A549 (cell line): Measurements from ENCODE around the gene STRADA. TPM values are rescaled to one million over a fixed set of nuclear protein-coding genes. Genes with fewer than 3 reads are reported as not detected.

Source experiments
- ATAC-seq, 2 experiments: fragments of 200-7000 bp in 1 of 2; fragments of >200 bp in 1 of 2; cut with Nextera tagmentation in 1 of 2; cut with Tn5 transposase in 1 of 2; 3 replicates each; pipeline versions ENCODE4 v1.8.0 to v1.9.1; 2018 to 2020; ENCODE audit warnings: mild to moderate bottlenecking in 1 of 2, moderate library complexity in 1 of 2
- CTCF ChIA-PET: fragments of 300-600 bp; sonication (Branson Sonifier 250); formaldehyde crosslinking; extraction: SDS; loops from one replicate; lab custom pipeline; 2021; ENCODE audit warnings: antibody characterized with exemption, inconsistent platforms; lab: Yijun Ruan, JAX
- POLR2A ChIA-PET: fragments of 350-600 bp; formaldehyde crosslinking; extraction: SDS; loops from one replicate; lab custom pipeline; 2021; ENCODE audit warnings: antibody characterized with exemption, inconsistent platforms; lab: Yijun Ruan, JAX
- DNase-seq, 2 experiments: peaks; one replicate each; pipeline versions ENCODE4 v3.0.0 to v3.0.0-alpha.2; 2011 to 2016; ENCODE audit warnings: low read depth in 1 of 2, low spot score in 1 of 2
- FAIRE-seq: peaks from 2 replicates; lab custom pipeline; 2011; peaks lifted over from hg19 to GRCh38; lab: Jason Lieb, UNC
- H3K27ac ChIP-seq, 2 experiments: fragments of >200 bp; sonication (Bioruptor Twin); formaldehyde crosslinking; 3 replicates each; pipeline ENCODE4 v1.5.1; 2016 to 2017
- H3K4me1 ChIP-seq: fragments of >200 bp; sonication (Bioruptor Twin); formaldehyde crosslinking; 3 replicates; pipeline ENCODE4 v1.6.1; 2016
- H3K4me2 ChIP-seq: fragments of >200 bp; sonication (Bioruptor Twin); formaldehyde crosslinking; 3 replicates; pipeline ENCODE4 v1.6.1; 2016
- H3K4me3 ChIP-seq: fragments of >200 bp; sonication (Bioruptor Twin); formaldehyde crosslinking; 3 replicates; pipeline ENCODE4 v1.5.1; 2016
- H3K9me3 ChIP-seq: fragments of >200 bp; sonication (Bioruptor Twin); formaldehyde crosslinking; 3 replicates; pipeline ENCODE4 v1.6.1; 2016
- BHLHE40 ChIP-seq: IDR thresholded peaks from 2 replicates; pipeline ENCODE4 v1.6.1; 2012; ENCODE audit warnings: low read depth, low read length, inconsistent platforms
- CBX2 ChIP-seq: fragments of 200-600 bp; sonication (generic); IDR thresholded peaks from 2 replicates; pipeline ENCODE4 v1.6.1; 2016; ENCODE audit warnings: low read depth, mild to moderate bottlenecking, borderline replicate concordance
- CTCF ChIP-seq: fragments of >200 bp; sonication (Bioruptor Twin); formaldehyde crosslinking; IDR thresholded peaks from 3 replicates; pipeline ENCODE4 v1.5.1; 2016
- EHMT2 ChIP-seq: fragments of 200-600 bp; sonication (generic); IDR thresholded peaks from 2 replicates; pipeline ENCODE4 v1.6.1; 2016; ENCODE audit warnings: antibody characterized with exemption, low read depth, mild to moderate bottlenecking, moderate library complexity
- ELK1 ChIP-seq: fragments of 150-350 bp; IDR thresholded peaks from 2 replicates; pipeline ENCODE4 v1.6.1; 2014; ENCODE audit warnings: low read depth, mild to moderate bottlenecking, low read length
- ESRRA ChIP-seq: fragments of 150-350 bp; IDR thresholded peaks from 2 replicates; pipeline ENCODE4 v1.6.1; 2014; ENCODE audit warnings: mild to moderate bottlenecking, low read length, borderline replicate concordance
- FOSB ChIP-seq: fragments of 250-450 bp; sonication (Bioruptor Pico); IDR thresholded peaks from 2 replicates; pipeline ENCODE4 v1.5.0; 2020; ENCODE audit warnings: mild to moderate bottlenecking, moderate library complexity
- FOXS1 ChIP-seq: fragments of 250-450 bp; sonication (Bioruptor Pico); IDR thresholded peaks from 2 replicates; pipeline ENCODE4 v1.5.0; 2020; ENCODE audit warnings: mild to moderate bottlenecking, moderate library complexity
- HES2 ChIP-seq: fragments of >200 bp; sonication (Bioruptor Twin); formaldehyde crosslinking; IDR thresholded peaks from 2 replicates; pipeline ENCODE4 v1.6.1; 2016
- HEYL ChIP-seq: fragments of 250-450 bp; sonication (Bioruptor Pico); IDR thresholded peaks from 2 replicates; pipeline ENCODE4 v1.8.0; 2021; ENCODE audit warnings: mild to moderate bottlenecking, moderate library complexity
- HOXB13 ChIP-seq: fragments of 250-450 bp; sonication (Bioruptor Pico); IDR thresholded peaks from 2 replicates; pipeline ENCODE4 v1.5.0; 2020; ENCODE audit warnings: low read depth, mild to moderate bottlenecking, moderate library complexity
- JUN ChIP-seq, 2 experiments: fragments of >200 bp; sonication (Bioruptor Twin); formaldehyde crosslinking; IDR thresholded peaks; 2 replicates in 1 of 2; 3 replicates in 1 of 2; pipeline ENCODE4 v1.6.1; 2016 to 2017
- KDM1A ChIP-seq: fragments of 200-600 bp; sonication (generic); IDR thresholded peaks from 2 replicates; pipeline ENCODE4 v1.6.1; 2016; ENCODE audit warnings: low read depth, mild to moderate bottlenecking
- MAZ ChIP-seq: fragments of 150-350 bp; IDR thresholded peaks from 2 replicates; pipeline ENCODE4 v1.6.1; 2014; ENCODE audit warnings: antibody characterized with exemption, low read depth, low read length, borderline replicate concordance
- NFE2L2 ChIP-seq: fragments of 150-350 bp; conservative IDR thresholded peaks from 2 replicates; pipeline ENCODE4 v1.6.1; 2014; ENCODE audit warnings: low read length
- NR3C1 ChIP-seq: fragments of >200 bp; sonication (Bioruptor Twin); formaldehyde crosslinking; IDR thresholded peaks from 3 replicates; pipeline ENCODE4 v1.6.1; 2017
- PBX3 ChIP-seq: IDR thresholded peaks from 2 replicates; pipeline ENCODE4 v1.6.1; 2012
- PHF8 ChIP-seq: fragments of 200-600 bp; sonication (generic); IDR thresholded peaks from 2 replicates; pipeline ENCODE4 v1.6.1; 2016; ENCODE audit warnings: low read depth, mild to moderate bottlenecking, antibody characterized with exemption, moderate library complexity, borderline replicate concordance
- POLR2AphosphoS2 ChIP-seq: conservative IDR thresholded peaks from 2 replicates; pipeline ENCODE4 v1.6.1; 2012; ENCODE audit warnings: low read length, improper control_type of control experiment, inconsistent platforms
- RAD21 ChIP-seq, 2 experiments: fragments of >200 bp in 1 of 2; sonication (Bioruptor Twin) in 1 of 2; formaldehyde crosslinking in 1 of 2; IDR thresholded peaks in 1 of 2; conservative IDR thresholded peaks in 1 of 2; 2 replicates in 1 of 2; 3 replicates in 1 of 2; pipeline ENCODE4 v1.6.1; 2012 to 2018; ENCODE audit warnings: inconsistent platforms in 1 of 2
- REST ChIP-seq: fragments of 200-600 bp; sonication (generic); IDR thresholded peaks from 2 replicates; pipeline ENCODE4 v1.6.1; 2016; ENCODE audit warnings: antibody characterized with exemption, mild to moderate bottlenecking, moderate library complexity
- SMC3 ChIP-seq: fragments of >200 bp; sonication (Bioruptor Twin); formaldehyde crosslinking; IDR thresholded peaks from 3 replicates; pipeline ENCODE4 v1.6.1; 2018; ENCODE audit warnings: inconsistent platforms
- SREBF2 ChIP-seq: fragments of 450-650 bp; IDR thresholded peaks from 2 replicates; pipeline ENCODE4 v1.6.1; 2014; ENCODE audit warnings: mild to moderate bottlenecking, moderate library complexity
- TP53 ChIP-seq: fragments of 250-450 bp; sonication (Bioruptor Pico); IDR thresholded peaks from 2 replicates; pipeline ENCODE4 v1.5.0; 2021; ENCODE audit warnings: mild to moderate bottlenecking, moderate library complexity
- USF2 ChIP-seq: fragments of 450-650 bp; IDR thresholded peaks from 2 replicates; pipeline ENCODE4 v1.6.1; 2014; ENCODE audit warnings: antibody characterized with exemption
- ZC3H11A ChIP-seq: fragments of 450-650 bp; IDR thresholded peaks from 2 replicates; pipeline ENCODE4 v1.6.1; 2014; ENCODE audit warnings: antibody characterized with exemption, mild to moderate bottlenecking
- ZNF302 ChIP-seq: fragments of 250-450 bp; sonication (Bioruptor Pico); IDR thresholded peaks from 2 replicates; pipeline ENCODE4 v1.9.0; 2021; ENCODE audit warnings: inconsistent platforms, mild to moderate bottlenecking, moderate library complexity
- WGBS: methylation state at CpG from one replicate; pipeline ENCODE4 v1.1.6; 2017; ENCODE audit errors: missing lambda C conversion rate; 5-methylcytosine and 5-hydroxymethylcytosine counted together
- polyA plus RNA-seq, 4 experiments: library from polyadenylated mRNA; depleted of rRNA in 3 of 4; stranded (reverse); fragments of >200 nt; fragmentation: RNase III in 1 of 4; extraction: RNeasy Plus Mini Kit Qiagen cat#74134 plus additional on column Dnase treatment in 1 of 4; gene quantifications; 2 replicates in 3 of 4; 3 replicates in 1 of 4; pipeline ENCODE4 v1.2.3, GENCODE V29; 2011 to 2017

STRADA gene
- polyA plus RNA-seq, 2 of the 4 experiments (the other 2 are of a cell fraction), result 30.3 to 33.0 TPM

GRCh38 chr17:63785556-63785955 lies 44.0 kb upstream of the STRADA start:
- H3K4me2 ChIP-seq, result no peak overlapping the region
- H3K9me3 ChIP-seq, result no peaks in the 10 kb centered on the region
- H3K4me3 ChIP-seq, result no peak overlapping the region
- ChIA-PET CTCF (interaction anchor here (1.0 to 3.9 kb wide), 3 partner anchors 8 to 11 kb away, joined by 3 to 15 read pairs (median 9); partner anchors contain the start of genes CCDC47 and DDX42), POLR2A (no interaction called here)
- DNase-seq (no peak), ATAC-seq (no peak), FAIRE-seq (no peak)
- TF ChIP-seq SMC3 (no peak), RAD21 (conservative IDR thresholded peaks at IDR 0.05 in 1 of 2, IDR thresholded peaks at IDR 0.05 in 1 of 2) (no peak), PHF8 (no peak), BHLHE40 (no peak), JUN (IDR thresholded peaks at IDR 0.05) (no peak), NFE2L2 (no peak), USF2 (no peak), HOXB13 (CRISPR knock-in tag) (no peak), KDM1A (no peak), HEYL (CRISPR knock-in tag) (no peak), PBX3 (no peak), ZNF302 (CRISPR knock-in tag) (no peak), CTCF (no peak), TP53 (CRISPR knock-in tag) (no peak), FOXS1 (CRISPR knock-in tag) (no peak), FOSB (CRISPR knock-in tag) (no peak), MAZ (no peak), EHMT2 (no peak)
- no peak overlapping the region for H3K27ac ChIP-seq
- peaks cover 24% of the 10 kb centered on the region for H3K4me1 ChIP-seq
- WGBS, result 90% methylated on average over 1 of the region's 1 CpG

GRCh38 chr17:63783522-63783921 lies 41.9 kb upstream of the STRADA start:
- H3K4me2 ChIP-seq, result no peak overlapping the region
- ChIA-PET CTCF (interaction anchor here (0.8 to 3.9 kb wide), 4 partner anchors 9 to 50 kb away, joined by 3 to 15 read pairs (median 6); partner anchors contain the start of genes CCDC47 and DDX42), POLR2A (interaction anchor here (3.6 kb wide), 1 partner anchor 10 kb away, joined by 31 read pairs; the partner anchor contains the start of genes CCDC47 and DDX42)
- 90% methylated on average over 6 of the region's 6 CpGs for WGBS
- FAIRE-seq (no peak), ATAC-seq (no peak), DNase-seq (no peak)
- TF ChIP-seq MAZ (no peak), CBX2 (no peak), NFE2L2 (no peak), ZC3H11A (no peak), ELK1 (no peak), NR3C1 (no peak), HEYL (CRISPR knock-in tag) (no peak), HES2 (no peak), SREBF2 (no peak), POLR2AphosphoS2 (no peak), PBX3 (no peak), ESRRA (no peak), BHLHE40 (no peak), REST (no peak)
- peaks cover 40% of the 10 kb centered on the region for H3K4me1 ChIP-seq
- no peak overlapping the region for H3K4me3 ChIP-seq
- H3K27ac ChIP-seq, result no peak overlapping the region
- no peaks in the 10 kb centered on the region for H3K9me3 ChIP-seq
